Panc1 (cell line): Measurements from ENCODE around the gene PIP4K2A. TPM values are rescaled to one million over a fixed set of nuclear protein-coding genes. Genes with fewer than 3 reads are reported as not detected.
"Not testable (repeated sequence)": the region's sequence is repeated elsewhere in the genome, so short reads cannot be mapped to it uniquely, and the experiment has no call there.

ENCODE experiments used
- ATAC-seq: fragments of 200-7000 bp; cut with Tn5 transposase; 2 replicates; pipeline ENCODE4 v1.9.1; 2020; ENCODE audit warnings: mild to moderate bottlenecking, moderate library complexity
- BruUV-seq: library from RNA; stranded (reverse); fragments of 400-500 nt; replicated peaks from 2 replicates; lab custom pipeline; 2021; lab: Mats Ljungman, UMichigan
- CTCF ChIA-PET: fragments of 300-600 bp; sonication (Branson Sonifier 250); formaldehyde crosslinking; loops from one replicate; lab custom pipeline; 2022; ENCODE audit warnings: antibody characterized with exemption; lab: Charles Lee
- POLR2A ChIA-PET: fragments of 300-600 bp; sonication (Branson Sonifier 250); formaldehyde crosslinking; loops from one replicate; lab custom pipeline; 2022; ENCODE audit warnings: antibody characterized with exemption; lab: Charles Lee
- DNase-seq: peaks from one replicate; pipeline ENCODE4 v3.0.0-alpha.2; 2010; ENCODE audit warnings: low read depth, low spot score
- H3K27ac ChIP-seq: 2 replicates; pipeline ENCODE4 v1.5.1; 2011; ENCODE audit warnings: mild to moderate bottlenecking, low read length, inconsistent platforms
- H3K27me3 ChIP-seq: fragments of 200-500 bp; sonication (Bioruptor generic); 2 replicates; pipeline ENCODE4 v1.6.0; 2014; ENCODE audit warnings: low read length, inconsistent platforms; ENCODE audit not compliant: control insufficient read depth, insufficient read depth
- H3K36me3 ChIP-seq: fragments of 200-500 bp; sonication (Bioruptor generic); 2 replicates; pipeline ENCODE4 v1.5.1; 2014; ENCODE audit warnings: inconsistent platforms, mild to moderate bottlenecking, low read length, moderate library complexity; ENCODE audit not compliant: control insufficient read depth, insufficient read depth
- H3K4me1 ChIP-seq: 2 replicates; pipeline ENCODE4 v1.5.1; 2011; ENCODE audit warnings: inconsistent platforms, mild to moderate bottlenecking, low read length, moderate library complexity; ENCODE audit not compliant: control insufficient read depth, insufficient read depth
- H3K4me3 ChIP-seq, 2 experiments: 2 replicates each; pipeline ENCODE4 v1.5.1; 2011 to 2012; ENCODE audit warnings: low read depth in 2 of 2, low read length in 2 of 2, mild to moderate bottlenecking in 2 of 2, inconsistent platforms in 1 of 2, moderate library complexity in 1 of 2
- H3K9me3 ChIP-seq: fragments of 200-500 bp; sonication (Bioruptor generic); 2 replicates; pipeline ENCODE4 v1.5.1; 2014; ENCODE audit warnings: low read depth, mild to moderate bottlenecking, inconsistent platforms, low read length, moderate library complexity; ENCODE audit not compliant: control insufficient read depth, insufficient read depth
- CTCF ChIP-seq: fragments of 450-650 bp; IDR thresholded peaks from 2 replicates; pipeline ENCODE4 v1.5.1; 2017; ENCODE audit warnings: mild to moderate bottlenecking
- POLR2AphosphoS5 ChIP-seq: IDR thresholded peaks from 2 replicates; pipeline ENCODE4 v1.6.1; 2012; ENCODE audit warnings: mild to moderate bottlenecking, low read depth, low read length, moderate library complexity
- REST ChIP-seq, 2 experiments: IDR thresholded peaks; 2 replicates each; pipeline ENCODE4 v1.6.1; 2011 to 2012; ENCODE audit warnings: low read depth in 2 of 2, control low read depth in 1 of 2, low read length in 1 of 2, mild to moderate bottlenecking in 1 of 2, moderate library complexity in 1 of 2; ENCODE audit not compliant: insufficient read depth in 1 of 2
- SIN3A ChIP-seq: IDR thresholded peaks from 2 replicates; pipeline ENCODE4 v1.6.1; 2012; ENCODE audit warnings: low read depth, mild to moderate bottlenecking, low read length, moderate library complexity, borderline replicate concordance; ENCODE audit not compliant: insufficient read depth
- TCF7L2 ChIP-seq: IDR thresholded peaks from 2 replicates; pipeline ENCODE4 v1.6.1; 2011; ENCODE audit warnings: mild to moderate bottlenecking, low read depth, low read length, inconsistent platforms
- in situ Hi-C: cut with HindIII; loops from 2 replicates; pipeline ENCODE4 v1.10.0; 2016; ENCODE audit warnings: low sequenced_read_pairs, low pct_unique_long_range_greater_than_20kb
- intact Hi-C: fragments of 100-400 bp; cut with micrococcal nuclease; formaldehyde crosslinking; loops from one replicate; pipeline ENCODE4 v1.10.0; 2022; ENCODE audit not compliant: unreplicated experiment
- total RNA-seq: library from RNA; stranded (reverse); gene quantifications from one replicate; pipeline ENCODE4 v1.2.1, GENCODE V29; 2021; ENCODE audit not compliant: unreplicated experiment

PIP4K2A gene
- total RNA-seq, 1 experiment from 2014 or later, result 25.2 TPM

DNA sequence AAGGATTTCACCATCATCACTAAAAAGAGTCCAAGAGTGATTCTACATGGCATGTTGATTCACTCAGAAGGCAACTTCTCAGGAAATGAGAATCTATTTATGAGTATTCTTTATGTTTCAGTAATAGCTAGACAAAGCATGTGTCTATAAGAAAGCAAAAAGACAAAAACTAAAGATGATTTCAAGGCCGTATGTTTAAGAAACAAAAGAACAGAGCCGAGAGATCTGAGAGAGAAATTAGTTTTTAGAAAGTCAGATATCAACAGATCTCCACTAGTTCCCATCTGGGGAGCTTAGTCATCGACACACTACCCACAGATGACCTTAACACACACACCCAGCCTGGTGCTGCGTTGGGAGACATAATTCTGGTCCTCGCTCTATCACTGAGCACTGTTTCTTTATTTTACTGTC lies 21.0 kb downstream of the PIP4K2A start:
- H3K4me1 ChIP-seq, result no peaks in the 10 kb centered on the region; the same call in 1 of the 2 replicates
- no peaks in the 10 kb centered on the region for H3K36me3 ChIP-seq
- POLR2A ChIA-PET, result no interaction called here
- ATAC-seq, result no peak
- no TSS peak for BruUV-seq
- no peaks in the 10 kb centered on the region for H3K9me3 ChIP-seq
- H3K4me3 ChIP-seq, result no peak overlapping the region
- no peak for DNase-seq
- in situ Hi-C loops, result no loop called here
- no peaks in the 10 kb centered on the region for H3K27me3 ChIP-seq
- CTCF ChIA-PET, result no interaction called here
- no peak overlapping the region; the same call in 1 of the 2 replicates for H3K27ac ChIP-seq
- intact Hi-C loops, result no loop called here
- TF ChIP-seq TCF7L2, result no peak
- no peak for TF ChIP-seq POLR2AphosphoS5
- no peak for TF ChIP-seq SIN3A
- no peak for TF ChIP-seq REST (IDR thresholded peaks at IDR 0.05; ENCODE audit: insufficient read depth in 1 of 2, low read depth in 2 of 2, low read length in 1 of 2)
- TF ChIP-seq CTCF, result no peak

DNA sequence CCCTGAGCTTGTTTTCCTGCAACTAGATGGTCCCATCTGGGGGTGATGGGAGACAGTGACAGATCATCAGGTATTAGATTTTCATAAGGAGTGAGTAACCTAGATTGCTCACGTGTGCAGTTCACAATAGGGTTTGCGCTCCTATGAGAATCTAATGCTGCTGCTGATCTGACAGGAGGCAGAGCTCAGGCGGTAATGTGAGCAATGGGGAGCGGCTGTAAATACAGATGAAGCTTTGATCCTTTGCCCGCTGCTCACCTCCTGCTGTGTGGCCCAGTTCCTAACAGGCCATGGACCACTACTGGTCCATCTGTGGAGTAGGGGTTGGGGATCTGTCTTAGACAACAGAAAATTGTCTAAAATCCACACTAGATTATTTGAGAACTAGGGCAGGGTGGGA lies 22.3 kb downstream of the PIP4K2A start:
- BruUV-seq, POLR2A ChIA-PET, CTCF ChIA-PET, in situ Hi-C loops, H3K27me3 ChIP-seq, H3K9me3 ChIP-seq, intact Hi-C loops, H3K27ac ChIP-seq, H3K4me1 ChIP-seq, H3K36me3 ChIP-seq, H3K4me3 ChIP-seq, ATAC-seq, DNase-seq: not testable (repeated sequence)

DNA sequence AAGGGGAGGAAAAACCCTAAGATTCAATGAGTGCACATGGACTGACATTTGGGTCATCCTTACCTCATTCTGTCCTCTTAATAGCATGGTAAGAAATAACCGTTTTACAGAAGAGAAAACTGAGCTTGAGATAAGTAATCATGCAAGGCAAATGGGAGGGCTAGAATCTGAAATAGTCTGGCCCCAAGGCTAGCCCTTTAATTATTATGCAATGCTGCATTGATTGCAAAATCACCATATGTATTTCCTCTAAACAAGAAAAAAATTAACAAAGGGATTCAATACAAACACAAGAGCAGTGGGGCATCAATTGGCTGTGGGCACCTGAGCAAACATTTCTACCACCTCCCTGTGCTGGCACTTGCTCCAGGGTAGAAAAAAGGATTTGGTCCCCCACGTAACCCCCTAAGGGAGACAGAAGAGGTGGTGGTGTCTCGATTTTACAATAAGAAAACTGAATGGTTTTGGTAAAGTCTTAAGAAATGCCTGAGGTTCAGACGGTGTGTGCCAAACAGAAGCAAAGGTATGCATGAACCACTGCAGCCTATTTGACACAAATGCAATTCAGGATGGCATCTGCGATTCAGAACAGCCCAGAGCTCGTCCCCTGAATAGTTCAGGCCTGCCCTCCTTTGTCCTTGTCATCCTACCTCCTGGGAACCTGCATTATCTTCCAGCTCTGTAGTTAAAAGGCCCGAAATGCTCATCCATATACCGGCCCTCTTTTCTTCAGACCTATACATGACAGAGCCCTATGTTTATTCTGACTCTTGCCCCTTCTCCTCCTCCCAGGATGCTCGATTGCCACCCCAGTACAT lies 23.6 kb downstream of the PIP4K2A start:
- ATAC-seq (no peak), DNase-seq (no peak)
- intact Hi-C loops (no loop called here), in situ Hi-C loops (no loop called here)
- no peak overlapping the region for H3K27ac ChIP-seq
- TF ChIP-seq CTCF, result no peak
- TF ChIP-seq POLR2AphosphoS5, result no peak
- TF ChIP-seq REST (IDR thresholded peaks at IDR 0.05; ENCODE audit: insufficient read depth in 1 of 2, low read depth in 2 of 2, low read length in 1 of 2), result no peak
- TF ChIP-seq TCF7L2, result no peak
- no peak for TF ChIP-seq SIN3A
- ChIA-PET POLR2A (no interaction called here), CTCF (no interaction called here)
- H3K9me3 ChIP-seq, result no peaks in the 10 kb centered on the region
- no peaks in the 10 kb centered on the region for H3K36me3 ChIP-seq
- BruUV-seq, result no TSS peak
- no peaks in the 10 kb centered on the region for H3K4me1 ChIP-seq
- no peak overlapping the region for H3K4me3 ChIP-seq
- no peaks in the 10 kb centered on the region for H3K27me3 ChIP-seq
